Endothelial cell of umbilical vein (primary cell): ENCODE measurements around the gene ACER2.

Experiments
- EZH2 ChIP-seq: IDR thresholded peaks from 2 replicates; pipeline ENCODE4 v1.6.1; 2012; ENCODE audit warnings: borderline replicate concordance, low read depth, mild to moderate bottlenecking, moderate library complexity, low read length, inconsistent platforms; ENCODE audit not compliant: severe bottlenecking
- GATA2 ChIP-seq: IDR thresholded peaks from 2 replicates; pipeline ENCODE4 v1.7.0; 2011; ENCODE audit warnings: low read depth, mild to moderate bottlenecking, moderate library complexity, mixed read lengths, low read length; ENCODE audit not compliant: insufficient read length, insufficient read depth
- JUN ChIP-seq: IDR thresholded peaks from 2 replicates; pipeline ENCODE4 v1.6.1; 2011; ENCODE audit warnings: borderline replicate concordance, low read depth; ENCODE audit not compliant: insufficient read length, insufficient read depth
- MYC ChIP-seq: IDR thresholded peaks from one replicate; pipeline ENCODE4 v1.6.1; 2011; ENCODE audit warnings: mild to moderate bottlenecking, low read depth, low read length
- POLR2A ChIP-seq: IDR thresholded peaks from 2 replicates; pipeline ENCODE4 v1.6.1; 2012; ENCODE audit warnings: low read depth, mild to moderate bottlenecking, control low read depth, low read length
- POLR2AphosphoS5 ChIP-seq: IDR thresholded peaks from 2 replicates; pipeline ENCODE4 v1.6.1; 2012; ENCODE audit warnings: low read depth, mild to moderate bottlenecking, control low read depth, low read length, moderate library complexity; ENCODE audit not compliant: insufficient read depth
- TF ChIP-seq, protein P1 (sequence below), 2 donors: IDR thresholded peaks; 1 replicate in 1 of 2; 2 replicates in 1 of 2; pipeline ENCODE4 v1.5.1; 2011; ENCODE audit warnings: low read length in 2 of 2, mild to moderate bottlenecking in 2 of 2, moderate library complexity in 2 of 2, control low read depth in 1 of 2, inconsistent platforms in 1 of 2, low read depth in 1 of 2; ENCODE audit not compliant: insufficient read depth in 1 of 2; ENCODE audit errors: extremely low read depth in 1 of 2
- TF ChIP-seq, protein P2 (sequence below): IDR thresholded peaks from 2 replicates; pipeline ENCODE4 v1.6.1; 2011; ENCODE audit not compliant: insufficient read depth, insufficient read length

DNA sequence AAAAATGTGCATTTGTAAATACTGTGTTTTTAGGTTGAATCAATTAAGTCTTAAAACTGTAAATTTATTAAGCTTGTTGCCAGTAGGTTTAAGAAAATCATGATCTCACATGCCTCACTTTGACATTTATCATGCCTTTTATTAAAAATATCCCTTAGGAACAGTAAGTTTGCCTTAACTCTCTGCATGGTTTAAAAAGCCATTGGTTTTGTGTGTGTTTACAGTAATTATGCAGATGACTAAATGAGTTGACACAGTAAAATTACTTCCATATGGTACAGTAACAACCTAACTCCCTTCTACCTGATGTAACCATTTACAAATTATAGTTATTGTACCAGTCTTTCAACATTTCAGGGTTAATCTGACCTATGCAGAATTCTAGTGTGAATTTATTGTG lies 35.3 kb upstream of the ACER2 start:
- TF ChIP-seq MYC (no peak), POLR2A (no peak), EZH2 (no peak), POLR2AphosphoS5 (no peak), JUN (no peak), GATA2 (no peak)
- TF ChIP-seq, protein P1, sequence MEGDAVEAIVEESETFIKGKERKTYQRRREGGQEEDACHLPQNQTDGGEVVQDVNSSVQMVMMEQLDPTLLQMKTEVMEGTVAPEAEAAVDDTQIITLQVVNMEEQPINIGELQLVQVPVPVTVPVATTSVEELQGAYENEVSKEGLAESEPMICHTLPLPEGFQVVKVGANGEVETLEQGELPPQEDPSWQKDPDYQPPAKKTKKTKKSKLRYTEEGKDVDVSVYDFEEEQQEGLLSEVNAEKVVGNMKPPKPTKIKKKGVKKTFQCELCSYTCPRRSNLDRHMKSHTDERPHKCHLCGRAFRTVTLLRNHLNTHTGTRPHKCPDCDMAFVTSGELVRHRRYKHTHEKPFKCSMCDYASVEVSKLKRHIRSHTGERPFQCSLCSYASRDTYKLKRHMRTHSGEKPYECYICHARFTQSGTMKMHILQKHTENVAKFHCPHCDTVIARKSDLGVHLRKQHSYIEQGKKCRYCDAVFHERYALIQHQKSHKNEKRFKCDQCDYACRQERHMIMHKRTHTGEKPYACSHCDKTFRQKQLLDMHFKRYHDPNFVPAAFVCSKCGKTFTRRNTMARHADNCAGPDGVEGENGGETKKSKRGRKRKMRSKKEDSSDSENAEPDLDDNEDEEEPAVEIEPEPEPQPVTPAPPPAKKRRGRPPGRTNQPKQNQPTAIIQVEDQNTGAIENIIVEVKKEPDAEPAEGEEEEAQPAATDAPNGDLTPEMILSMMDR (IDR thresholded peaks at IDR 0.05; ENCODE audit: extremely low read depth in 1 of 2, insufficient read depth in 1 of 2, low read depth in 1 of 2, low read length in 2 of 2) = no peak
- TF ChIP-seq, protein P2, sequence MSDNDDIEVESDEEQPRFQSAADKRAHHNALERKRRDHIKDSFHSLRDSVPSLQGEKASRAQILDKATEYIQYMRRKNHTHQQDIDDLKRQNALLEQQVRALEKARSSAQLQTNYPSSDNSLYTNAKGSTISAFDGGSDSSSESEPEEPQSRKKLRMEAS = no peak
